Measurements from ENCODE around the gene LAD1. TPM values are rescaled to one million over a fixed set of nuclear protein-coding genes. Genes with fewer than 3 reads are reported as not detected.

Gene LAD1
- polyA plus RNA-seq, 2 of the 4 experiments (the other 2 are of a cell fraction): 0.19 to 1.1 TPM

DNA sequence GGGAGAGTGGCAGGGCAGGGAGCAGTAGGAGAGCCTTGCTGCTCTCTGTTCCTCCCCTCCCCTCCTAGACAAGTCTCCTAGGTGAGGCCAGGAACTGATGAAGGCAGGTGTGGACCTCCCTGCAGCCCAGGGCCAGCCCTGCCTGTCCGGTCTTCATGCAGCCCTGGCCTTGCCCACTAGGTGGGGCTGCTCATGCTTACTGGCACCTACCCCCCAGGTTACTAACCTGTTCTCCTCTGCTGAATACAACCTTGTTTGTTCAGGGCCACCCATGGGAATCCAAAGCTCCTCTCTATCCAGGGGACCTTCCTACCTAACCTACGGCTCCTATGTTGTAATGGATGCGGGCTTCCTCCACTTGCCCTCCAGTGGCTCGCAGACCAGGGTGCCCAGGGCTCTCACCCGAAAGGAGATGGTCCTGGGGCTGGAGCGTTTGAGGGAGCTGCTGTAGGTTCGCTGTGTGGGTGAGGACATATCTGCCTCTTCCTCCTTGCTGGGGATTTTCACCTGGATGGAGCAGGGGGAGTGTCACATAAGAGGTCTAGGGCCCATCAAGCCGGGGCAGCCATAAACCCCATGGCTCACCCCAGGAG lies 13.7 kb downstream of the LAD1 start:
- peak overlapping the region; percentile 63 to 77 for H3K27ac ChIP-seq
- FAIRE-seq (no peak), ATAC-seq (peak; percentile 85 to 95), DNase-seq (ENCODE audit: low read depth in 1 of 2, low spot score in 1 of 2) (peak; percentile 61 to 76)
- H3K4me1 ChIP-seq: peaks cover 32% of the 10 kb centered on the region
- 55% methylated on average over 8 of the region's 8 CpGs for WGBS (ENCODE audit: missing lambda C conversion rate)
- no peaks in the 10 kb centered on the region for H3K9me3 ChIP-seq
- peak overlapping the region; percentile 52; the same call in 2 of the 3 replicates for H3K4me2 ChIP-seq
- ChIA-PET CTCF (interaction anchor here (0.6 to 19.4 kb wide), 22 partner anchors 11 to 359 kb away, joined by 3 to 334 read pairs (median 4); partner anchors contain the start of gene LAD1), POLR2A (interaction anchor here (0.6 kb wide), 1 partner anchor 67 kb away, joined by 9 read pairs; no protein-coding TSS in a partner anchor)
- H3K4me3 ChIP-seq: no peak overlapping the region
- TF ChIP-seq FOXS1 (CRISPR knock-in tag; IDR thresholded peaks at IDR 0.05): no peak
- TF ChIP-seq, protein P1, sequence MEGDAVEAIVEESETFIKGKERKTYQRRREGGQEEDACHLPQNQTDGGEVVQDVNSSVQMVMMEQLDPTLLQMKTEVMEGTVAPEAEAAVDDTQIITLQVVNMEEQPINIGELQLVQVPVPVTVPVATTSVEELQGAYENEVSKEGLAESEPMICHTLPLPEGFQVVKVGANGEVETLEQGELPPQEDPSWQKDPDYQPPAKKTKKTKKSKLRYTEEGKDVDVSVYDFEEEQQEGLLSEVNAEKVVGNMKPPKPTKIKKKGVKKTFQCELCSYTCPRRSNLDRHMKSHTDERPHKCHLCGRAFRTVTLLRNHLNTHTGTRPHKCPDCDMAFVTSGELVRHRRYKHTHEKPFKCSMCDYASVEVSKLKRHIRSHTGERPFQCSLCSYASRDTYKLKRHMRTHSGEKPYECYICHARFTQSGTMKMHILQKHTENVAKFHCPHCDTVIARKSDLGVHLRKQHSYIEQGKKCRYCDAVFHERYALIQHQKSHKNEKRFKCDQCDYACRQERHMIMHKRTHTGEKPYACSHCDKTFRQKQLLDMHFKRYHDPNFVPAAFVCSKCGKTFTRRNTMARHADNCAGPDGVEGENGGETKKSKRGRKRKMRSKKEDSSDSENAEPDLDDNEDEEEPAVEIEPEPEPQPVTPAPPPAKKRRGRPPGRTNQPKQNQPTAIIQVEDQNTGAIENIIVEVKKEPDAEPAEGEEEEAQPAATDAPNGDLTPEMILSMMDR (IDR thresholded peaks at IDR 0.05): peak; percentile 93
- TF ChIP-seq RAD21 (conservative IDR thresholded peaks at IDR 0.05 in 1 of 2, IDR thresholded peaks at IDR 0.05 in 1 of 2): peak; percentile 81 to 84
- no peak for TF ChIP-seq HOXB13 (CRISPR knock-in tag; IDR thresholded peaks at IDR 0.05; ENCODE audit: low read depth)
- no peak for TF ChIP-seq FOSB (CRISPR knock-in tag; IDR thresholded peaks at IDR 0.05)
- TF ChIP-seq, protein P2, sequence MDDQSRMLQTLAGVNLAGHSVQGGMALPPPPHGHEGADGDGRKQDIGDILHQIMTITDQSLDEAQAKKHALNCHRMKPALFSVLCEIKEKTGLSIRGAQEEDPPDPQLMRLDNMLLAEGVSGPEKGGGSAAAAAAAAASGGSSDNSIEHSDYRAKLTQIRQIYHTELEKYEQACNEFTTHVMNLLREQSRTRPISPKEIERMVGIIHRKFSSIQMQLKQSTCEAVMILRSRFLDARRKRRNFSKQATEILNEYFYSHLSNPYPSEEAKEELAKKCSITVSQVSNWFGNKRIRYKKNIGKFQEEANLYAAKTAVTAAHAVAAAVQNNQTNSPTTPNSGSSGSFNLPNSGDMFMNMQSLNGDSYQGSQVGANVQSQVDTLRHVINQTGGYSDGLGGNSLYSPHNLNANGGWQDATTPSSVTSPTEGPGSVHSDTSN (IDR thresholded peaks at IDR 0.05): no peak
- no peak for TF ChIP-seq CEBPB (IDR thresholded peaks at IDR 0.05)
- TF ChIP-seq CBX2 (IDR thresholded peaks at IDR 0.05; ENCODE audit: borderline replicate concordance, low read depth): no peak
- TF ChIP-seq ESRRA (IDR thresholded peaks at IDR 0.05; ENCODE audit: borderline replicate concordance, low read length): no peak
- TF ChIP-seq SMC3 (IDR thresholded peaks at IDR 0.05): peak; percentile 87
- TF ChIP-seq CHD2 (IDR thresholded peaks at IDR 0.05; ENCODE audit: low read length, partially characterized antibody): no peak

DNA sequence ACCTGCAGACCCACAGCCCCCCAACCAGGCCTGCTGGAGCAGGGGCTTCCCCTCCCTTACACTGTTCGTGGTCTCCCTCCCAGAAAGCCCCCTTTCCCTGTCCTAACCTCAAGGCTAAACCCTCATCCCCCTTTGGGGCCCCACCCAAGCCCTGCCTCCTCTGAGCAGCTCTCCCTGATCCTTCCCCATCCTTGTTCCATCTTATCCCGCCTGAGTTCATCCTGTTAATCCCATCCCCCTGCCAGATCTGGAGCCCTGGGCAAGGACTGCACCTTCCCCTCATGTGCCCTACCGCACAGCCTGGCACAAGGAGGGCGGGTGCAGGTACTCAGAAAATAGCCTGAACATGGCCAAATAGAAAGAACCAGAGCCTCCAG lies 14.7 kb downstream of the LAD1 start:
- TF ChIP-seq KDM5A (IDR thresholded peaks at IDR 0.05) (no peak), HOXA7 (CRISPR knock-in tag; IDR thresholded peaks at IDR 0.05) (no peak), ESRRA (IDR thresholded peaks at IDR 0.05; ENCODE audit: borderline replicate concordance, low read length) (no peak), EHMT2 (IDR thresholded peaks at IDR 0.05; ENCODE audit: low read depth) (no peak), RARB (CRISPR knock-in tag; IDR thresholded peaks at IDR 0.05) (no peak), SREBF2 (IDR thresholded peaks at IDR 0.05) (no peak), POLR2A (IDR thresholded peaks at IDR 0.05; ENCODE audit: low read length) (no peak), CBX8 (IDR thresholded peaks at IDR 0.05) (no peak), FOSL2 (IDR thresholded peaks at IDR 0.05) (no peak), FOSL2 (CRISPR knock-in tag; IDR thresholded peaks at IDR 0.05) (no peak)
- DNase-seq (ENCODE audit: low read depth in 1 of 2, low spot score in 1 of 2): no peak
- no peaks in the 10 kb centered on the region for H3K9me3 ChIP-seq
- WGBS (ENCODE audit: missing lambda C conversion rate): 41% methylated on average over 4 of the region's 4 CpGs
- FAIRE-seq: no peak
- CTCF ChIA-PET: interaction anchor here (0.8 to 19.4 kb wide), 8 partner anchors 11 to 127 kb away, joined by 3 to 334 read pairs (median 15); partner anchors contain the start of gene LAD1
- no peak overlapping the region for H3K4me3 ChIP-seq
- H3K4me2 ChIP-seq: peak overlapping the region; percentile 52
- H3K4me1 ChIP-seq: peaks cover 32% of the 10 kb centered on the region
- H3K27ac ChIP-seq: peak overlapping the region; percentile 63 to 77
- ATAC-seq: peak; percentile 8 to 14; a peak in 3 of 6 replicates
- POLR2A ChIA-PET: no interaction called here

DNA sequence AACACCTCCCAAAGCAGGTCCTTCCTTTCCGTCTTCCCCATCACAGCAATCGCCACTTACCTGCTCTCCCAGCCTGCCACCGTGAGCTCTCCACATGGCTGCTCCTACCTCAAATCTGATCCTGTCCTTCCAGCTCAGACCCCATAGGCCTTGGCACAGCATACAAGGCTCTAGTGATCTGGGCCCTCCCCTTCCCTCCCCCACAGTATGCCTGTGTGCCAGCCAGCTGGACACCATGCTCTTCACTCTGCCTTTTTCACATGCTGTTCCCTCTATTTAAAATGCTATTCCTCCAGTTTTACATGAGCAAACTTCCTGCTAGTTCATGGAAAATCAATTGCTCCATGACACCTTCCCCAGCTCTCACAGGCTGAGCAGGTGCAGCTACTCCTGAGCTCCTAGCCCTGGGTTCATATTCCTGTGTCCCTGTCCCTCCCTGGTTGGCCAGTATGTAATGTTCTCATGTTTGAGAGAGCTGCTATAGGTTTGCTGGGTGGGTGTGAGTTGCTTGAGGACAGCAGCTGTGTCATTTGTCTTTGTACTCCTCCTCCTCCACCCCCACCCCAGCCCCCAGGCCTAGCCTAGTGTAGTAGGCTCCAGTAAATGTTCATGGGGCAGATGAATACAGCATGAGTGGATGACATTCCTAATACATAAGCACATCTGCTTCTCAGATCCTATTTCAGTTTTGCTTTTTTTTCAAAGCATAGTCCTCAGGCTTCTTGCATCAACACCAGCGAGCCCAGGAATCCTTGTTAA lies 15.3 kb downstream of the LAD1 start:
- CTCF ChIA-PET: interaction anchor here (0.6 to 19.4 kb wide), 7 partner anchors 10 to 134 kb away, joined by 3 to 334 read pairs (median 4); partner anchors contain the start of gene LAD1

More for the DNA sequence above, 15.3 kb downstream of the LAD1 start:
- POLR2A ChIA-PET: no interaction called here
- Histone ChIP-seq H3K4me1 (peaks cover 32% of the 10 kb centered on the region), H3K27ac (peak overlapping the region; percentile 63 to 77), H3K9me3 (no peaks in the 10 kb centered on the region), H3K4me2 (peak overlapping the region; percentile 52), H3K4me3 (no peak overlapping the region)
- no peak for TF ChIP-seq KDM5A (IDR thresholded peaks at IDR 0.05)
- TF ChIP-seq, protein P3, sequence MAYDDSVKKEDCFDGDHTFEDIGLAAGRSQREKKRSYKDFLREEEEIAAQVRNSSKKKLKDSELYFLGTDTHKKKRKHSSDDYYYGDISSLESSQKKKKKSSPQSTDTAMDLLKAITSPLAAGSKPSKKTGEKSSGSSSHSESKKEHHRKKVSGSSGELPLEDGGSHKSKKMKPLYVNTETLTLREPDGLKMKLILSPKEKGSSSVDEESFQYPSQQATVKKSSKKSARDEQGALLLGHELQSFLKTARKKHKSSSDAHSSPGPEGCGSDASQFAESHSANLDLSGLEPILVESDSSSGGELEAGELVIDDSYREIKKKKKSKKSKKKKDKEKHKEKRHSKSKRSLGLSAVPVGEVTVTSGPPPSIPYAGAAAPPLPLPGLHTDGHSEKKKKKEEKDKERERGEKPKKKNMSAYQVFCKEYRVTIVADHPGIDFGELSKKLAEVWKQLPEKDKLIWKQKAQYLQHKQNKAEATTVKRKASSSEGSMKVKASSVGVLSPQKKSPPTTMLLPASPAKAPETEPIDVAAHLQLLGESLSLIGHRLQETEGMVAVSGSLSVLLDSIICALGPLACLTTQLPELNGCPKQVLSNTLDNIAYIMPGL (CRISPR knock-in tag; IDR thresholded peaks at IDR 0.05; ENCODE audit: borderline replicate concordance): no peak
- TF ChIP-seq RARB (CRISPR knock-in tag; IDR thresholded peaks at IDR 0.05): no peak
- TF ChIP-seq FOSL2 (IDR thresholded peaks at IDR 0.05): no peak
- peak; percentile 18; the same call in 1 of the 2 replicates for TF ChIP-seq FOSL2 (CRISPR knock-in tag; IDR thresholded peaks at IDR 0.05)
- FAIRE-seq (no peak), ATAC-seq (peak; percentile 48 to 58; a peak in 4 of 6 replicates), DNase-seq (ENCODE audit: low read depth in 1 of 2, low spot score in 1 of 2) (peak in 1 of 2 experiments; percentile 52)
- WGBS (ENCODE audit: missing lambda C conversion rate): 78% methylated on average over 4 of the region's 4 CpGs

Data from A549 (cell line).